ENCODE results near the gene CDT1.

Gene CDT1

DNA sequence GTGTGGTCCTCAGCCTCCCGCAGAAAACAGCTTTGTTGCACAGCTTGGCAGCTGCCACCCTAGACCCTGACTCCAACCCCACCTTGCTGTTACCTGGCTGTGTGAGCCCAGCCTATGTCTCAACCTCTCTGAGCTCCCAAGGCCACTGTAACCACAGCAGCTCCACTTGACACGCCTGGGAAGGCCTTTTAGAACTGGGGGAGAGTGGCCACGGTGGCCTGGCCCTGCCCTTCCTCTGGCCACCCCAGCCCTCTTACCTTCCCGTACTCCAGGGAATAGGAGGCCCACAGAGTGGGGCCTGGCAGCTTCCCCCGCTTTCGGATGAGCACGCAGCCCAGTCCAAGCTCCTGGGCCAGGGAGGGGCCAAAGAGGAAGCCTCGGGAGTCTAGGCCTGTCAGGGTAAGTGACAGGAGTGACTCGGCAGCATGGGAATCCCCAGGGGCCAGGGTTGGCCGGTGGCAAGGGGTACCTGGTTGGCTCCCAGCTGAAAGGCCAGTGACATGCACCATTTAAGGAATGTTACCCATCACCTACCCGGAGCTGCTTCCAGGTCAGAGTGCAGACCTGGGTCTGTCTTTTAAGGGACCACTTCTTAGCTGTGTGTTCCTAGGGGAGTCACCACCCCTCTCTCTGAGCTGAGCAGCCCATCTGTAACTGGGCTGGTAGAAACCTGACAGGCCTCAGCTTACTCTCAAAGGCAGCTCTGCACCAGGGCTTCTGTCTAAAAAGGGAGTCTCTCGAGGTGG, 6.8 kb downstream of the CDT1 start:
- no peak for TF ChIP-seq CTCF (IDR thresholded peaks at IDR 0.05; ENCODE audit: control insufficient read depth, extremely low read depth, insufficient read depth)
- peak overlapping the region; percentile 80 for H3K4me3 ChIP-seq (ENCODE audit: low read depth, low read length)
- no peak for DNase-seq (ENCODE audit: low read depth)

DNA sequence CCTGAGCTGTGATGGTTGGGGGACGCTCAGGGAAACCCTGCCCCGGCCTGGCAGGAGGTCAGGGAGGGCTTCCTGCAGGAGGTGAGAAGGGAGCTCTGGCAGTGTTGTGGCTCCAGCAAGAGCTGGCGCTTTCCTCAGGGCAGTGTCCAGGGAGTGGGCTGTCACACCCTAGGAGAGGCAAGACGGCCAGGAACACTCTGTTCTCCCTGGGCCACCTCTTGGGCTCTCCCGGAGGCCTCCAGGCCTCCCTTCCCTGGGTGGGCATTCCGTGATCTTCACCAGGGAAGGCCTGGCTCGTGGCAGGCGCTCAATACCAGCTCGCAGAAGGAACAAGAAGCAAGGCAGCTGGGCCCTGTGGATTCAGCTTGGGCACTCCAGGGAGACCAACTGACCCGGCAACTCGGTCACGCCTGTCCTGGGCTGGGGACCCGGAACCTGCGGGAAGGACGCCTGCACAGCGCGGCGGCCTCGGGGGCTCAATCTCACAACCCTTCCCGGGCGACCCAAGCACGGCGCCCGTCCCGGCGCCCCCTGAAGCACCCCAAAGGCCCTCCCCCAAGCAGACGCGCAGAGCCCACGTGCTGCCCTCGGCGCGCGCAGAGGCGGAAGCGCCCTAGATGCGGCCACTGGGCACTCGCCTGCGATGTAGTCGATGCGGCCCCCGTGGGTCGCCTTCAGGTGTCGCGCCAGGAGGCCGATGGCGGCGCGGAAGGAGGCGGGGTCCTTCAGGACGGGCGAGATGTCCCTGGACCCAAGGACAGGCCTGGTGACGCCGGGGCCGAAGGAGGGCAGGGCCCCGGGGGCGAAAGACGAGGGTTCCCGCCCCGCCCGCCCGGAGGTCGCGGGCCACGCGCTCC, 7.6 kb downstream of the CDT1 start:
- peak overlapping the region; percentile 80 for H3K4me3 ChIP-seq (ENCODE audit: low read depth, low read length)
- no peak for DNase-seq (ENCODE audit: low read depth)
- TF ChIP-seq CTCF (IDR thresholded peaks at IDR 0.05; ENCODE audit: control insufficient read depth, extremely low read depth, insufficient read depth), result no peak

GRCh38 chr16:88811769-88812512, 8.4 kb downstream of the CDT1 start, which contains the start of gene APRT:
Gene APRT, minus strand, starts transcription at chr16:88811928. Its CDS starts 29 bp downstream, at chr16:88811899.
- H3K4me3 ChIP-seq (ENCODE audit: low read depth, low read length), result peak within 1 kb of the TSS; percentile 80
- peak; percentile 54 for TF ChIP-seq CTCF (IDR thresholded peaks at IDR 0.05; ENCODE audit: control insufficient read depth, extremely low read depth, insufficient read depth)
- peak; percentile 80 for DNase-seq (ENCODE audit: low read depth)

DNA sequence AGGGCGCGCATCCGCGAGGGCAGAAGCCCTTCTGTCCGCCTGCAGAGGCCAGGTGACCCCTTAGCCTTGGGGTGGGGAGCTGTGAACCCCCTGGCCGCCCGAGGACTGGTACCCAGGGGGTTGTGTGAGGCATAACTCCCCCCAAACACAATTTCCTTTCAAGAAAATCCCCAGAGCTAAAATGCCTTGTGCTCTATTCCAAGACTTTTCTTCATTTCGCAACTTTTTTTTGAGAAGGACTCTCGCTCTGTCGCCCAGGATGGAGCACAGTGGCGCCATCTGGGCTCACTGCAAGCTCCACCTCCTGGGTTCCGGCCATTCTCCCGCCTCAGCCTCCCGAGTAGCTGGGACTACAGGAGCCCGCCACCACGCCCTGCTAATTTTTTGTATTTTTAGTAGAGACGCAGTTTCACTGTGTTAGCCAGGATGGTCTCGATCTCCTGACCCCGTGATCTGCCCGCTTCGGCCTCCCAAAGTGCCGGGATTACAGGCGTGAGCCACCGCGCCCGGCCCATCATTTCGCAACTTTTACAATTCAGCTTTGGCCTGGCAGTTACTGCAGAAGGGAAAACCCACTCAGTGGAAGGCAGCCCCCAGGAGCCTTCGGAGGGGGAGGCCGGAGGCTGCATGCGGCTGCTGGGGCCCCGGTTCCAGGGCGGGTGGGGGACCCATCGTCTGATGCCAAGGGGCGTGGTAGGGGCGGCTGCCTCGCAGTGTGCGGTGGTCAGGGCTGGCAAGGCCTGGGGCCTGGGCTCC, 9.1 kb downstream of the CDT1 start:
- TF ChIP-seq CTCF (IDR thresholded peaks at IDR 0.05; ENCODE audit: control insufficient read depth, extremely low read depth, insufficient read depth), result 0 out of 2 replicates have a peak, but pooled peaks have one; percentile 4
- DNase-seq (ENCODE audit: low read depth), result no peak
- peak overlapping the region; percentile 80 for H3K4me3 ChIP-seq (ENCODE audit: low read depth, low read length)

DNA sequence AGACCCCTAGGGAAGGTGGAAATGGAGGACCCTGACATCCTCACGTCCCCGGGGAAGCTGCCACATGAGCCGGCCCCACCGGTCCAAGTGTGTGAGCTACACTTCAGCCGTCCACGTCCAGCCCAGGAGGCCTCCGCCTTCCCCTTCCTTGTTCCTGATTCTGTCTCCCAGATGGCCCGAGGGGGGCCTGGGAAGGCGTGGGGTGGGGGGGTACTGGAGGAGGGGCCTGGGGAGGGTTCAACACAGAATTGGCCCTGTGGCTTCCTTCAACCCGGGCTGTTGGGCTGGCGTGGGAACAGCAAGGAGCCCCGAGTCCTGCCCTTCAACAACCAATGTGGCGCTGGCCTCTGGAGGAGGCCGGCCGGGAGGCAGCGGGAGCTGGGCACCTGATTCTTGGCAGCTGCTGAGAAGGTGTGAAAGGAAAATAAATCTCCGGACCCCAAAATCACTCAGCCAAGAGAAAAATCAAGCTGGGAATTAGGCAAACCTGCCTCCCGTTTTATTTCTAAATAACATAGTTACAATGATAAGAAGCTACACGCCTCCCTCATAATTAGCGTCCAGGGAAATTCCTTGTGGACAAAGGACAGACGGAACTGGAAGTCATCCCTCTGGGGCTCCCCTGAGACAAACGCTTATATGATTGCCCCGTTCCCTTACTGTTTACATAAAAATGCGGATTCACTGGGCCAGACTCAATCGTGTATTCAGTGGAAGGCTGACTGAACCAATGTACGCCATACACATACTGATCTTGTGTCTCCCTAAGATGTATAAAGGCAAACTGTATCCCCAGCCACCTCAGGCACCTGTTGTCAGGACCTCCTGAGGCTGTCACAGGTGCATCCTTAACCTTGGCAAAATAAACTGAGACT, 9.9 kb downstream of the CDT1 start:
- H3K4me3 ChIP-seq (ENCODE audit: low read depth, low read length), result no peak overlapping the region
- no peak for TF ChIP-seq CTCF (IDR thresholded peaks at IDR 0.05; ENCODE audit: control insufficient read depth, extremely low read depth, insufficient read depth)
- DNase-seq (ENCODE audit: low read depth), result no peak

All from LNCaP clone FGC (cell line).